ENCODE data around the gene KDM1B. TPM values are rescaled to one million over a fixed set of nuclear protein-coding genes. Genes with fewer than 3 reads are reported as not detected.
A peak's percentile ranks its signal among the peaks of the same experiment; 100 is the strongest.

Gene KDM1B
- total and polyA plus RNA-seq, 9 of the 15 experiments (the other 6 are each of a cell fraction or from before 2014, with no cell fraction given): 1.4 to 58.9 (median 36.3) TPM

DNA sequence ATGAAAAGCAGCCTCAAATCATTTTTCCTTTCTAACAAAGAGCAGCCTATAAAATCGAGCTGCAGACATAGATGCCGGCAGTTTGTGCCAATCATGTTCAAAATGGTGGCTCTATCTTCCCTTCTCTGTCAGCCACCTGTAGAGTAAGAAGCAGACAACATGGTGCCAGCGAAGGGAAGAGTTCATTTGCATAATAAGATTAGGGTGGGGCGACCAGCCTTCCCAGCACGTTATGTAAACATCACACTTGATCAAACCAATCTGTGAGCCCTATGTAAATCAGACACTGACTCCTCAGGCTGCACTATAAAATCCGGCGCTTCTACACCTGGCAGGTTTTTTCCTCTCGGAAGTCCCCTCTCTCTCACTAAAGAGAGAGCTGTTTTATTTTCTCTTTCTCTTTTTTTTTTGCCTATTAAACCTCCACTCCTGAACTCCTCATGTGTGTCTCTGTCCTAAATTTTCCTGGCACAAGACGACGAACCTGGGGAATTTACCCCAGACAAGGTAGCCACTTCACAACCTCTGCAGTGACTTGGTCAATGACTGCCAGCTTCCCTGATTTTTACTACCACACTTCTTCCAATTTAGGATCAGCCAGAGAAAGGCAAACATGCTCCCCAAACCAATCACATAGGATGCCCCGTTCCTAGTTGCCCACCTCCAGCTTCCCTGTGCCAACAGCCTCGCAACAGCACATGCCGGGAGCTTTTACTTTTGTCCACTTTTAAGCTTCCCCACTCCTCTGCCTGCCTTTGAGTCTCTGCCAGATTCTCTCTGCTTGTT, 13.2 kb upstream of the KDM1B start:
- ChIA-PET CTCF (ENCODE audit: low intra/inter-chr PET ratio) (no interaction called here), POLR2A (interaction anchor here (0.7 to 1.6 kb wide), 4 partner anchors 8 to 132 kb away, joined by 3 to 6 read pairs (median 3); no protein-coding TSS in a partner anchor)
- no peak overlapping the region for H3K4me2 ChIP-seq (ENCODE audit: insufficient read depth, low read length)
- no peak overlapping the region for H3K9ac ChIP-seq (ENCODE audit: insufficient read depth in 1 of 2, low read depth in 2 of 2, low read length in 2 of 2)
- peak; percentile 59 for ATAC-seq
- no TSS peak for BruUV-seq (replicated peaks)
- no peak for FAIRE-seq
- H3K27me3 ChIP-seq (ENCODE audit: control insufficient read depth in 2 of 2, insufficient read depth in 2 of 2, low read length in 2 of 2): no peaks in the 10 kb centered on the region
- in situ Hi-C loops (cut with MboI): no loop called here
- H2AFZ ChIP-seq (ENCODE audit: low read depth, low read length): no peak overlapping the region
- H3K9me1 ChIP-seq (ENCODE audit: control insufficient read depth, insufficient read depth, low read length): no peaks in the 10 kb centered on the region
- H3K27ac ChIP-seq (ENCODE audit: extremely low read depth, low read depth, low read length): no peak overlapping the region
- H3K4me1 ChIP-seq (replicated peaks in 1 of 2; ENCODE audit: control insufficient read depth in 2 of 2, insufficient read depth in 2 of 2, low read length in 2 of 2): no peaks in the 10 kb centered on the region
- WGBS (ENCODE audit: insufficient coverage, low coverage, missing lambda C conversion rate): 69% methylated on average over 13 of the region's 13 CpGs
- DNase-seq (ENCODE audit: extremely low read depth in 1 of 4, low spot score in 3 of 4): no peak
- no peaks in the 10 kb centered on the region for H4K20me1 ChIP-seq (replicated peaks; ENCODE audit: control insufficient read depth, insufficient read depth, low read length)
- no peak overlapping the region for H3K4me3 ChIP-seq
- intact Hi-C loops (cut with micrococcal nuclease): no loop called here
- H3K9me3 ChIP-seq (replicated peaks; ENCODE audit: control insufficient read depth, insufficient read depth, low read depth, low read length): no peaks in the 10 kb centered on the region
- H3K79me2 ChIP-seq (ENCODE audit: control insufficient read depth, insufficient read depth, low read length): no peaks in the 10 kb centered on the region
- H3K36me3 ChIP-seq (ENCODE audit: control insufficient read depth, insufficient read depth, low read length): peaks cover 82% of the 10 kb centered on the region
- TF ChIP-seq POLR2G (IDR thresholded peaks at IDR 0.05; ENCODE audit: low read depth, low read length): no peak
- no peak for TF ChIP-seq CREBBP (IDR thresholded peaks at IDR 0.05; ENCODE audit: low read depth, low read length)
- TF ChIP-seq, protein P1, sequence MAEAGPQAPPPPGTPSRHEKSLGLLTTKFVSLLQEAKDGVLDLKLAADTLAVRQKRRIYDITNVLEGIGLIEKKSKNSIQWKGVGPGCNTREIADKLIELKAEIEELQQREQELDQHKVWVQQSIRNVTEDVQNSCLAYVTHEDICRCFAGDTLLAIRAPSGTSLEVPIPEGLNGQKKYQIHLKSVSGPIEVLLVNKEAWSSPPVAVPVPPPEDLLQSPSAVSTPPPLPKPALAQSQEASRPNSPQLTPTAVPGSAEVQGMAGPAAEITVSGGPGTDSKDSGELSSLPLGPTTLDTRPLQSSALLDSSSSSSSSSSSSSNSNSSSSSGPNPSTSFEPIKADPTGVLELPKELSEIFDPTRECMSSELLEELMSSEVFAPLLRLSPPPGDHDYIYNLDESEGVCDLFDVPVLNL (CRISPR knock-in tag; IDR thresholded peaks at IDR 0.05; ENCODE audit: low read depth): no peak
- TF ChIP-seq, protein P2, sequence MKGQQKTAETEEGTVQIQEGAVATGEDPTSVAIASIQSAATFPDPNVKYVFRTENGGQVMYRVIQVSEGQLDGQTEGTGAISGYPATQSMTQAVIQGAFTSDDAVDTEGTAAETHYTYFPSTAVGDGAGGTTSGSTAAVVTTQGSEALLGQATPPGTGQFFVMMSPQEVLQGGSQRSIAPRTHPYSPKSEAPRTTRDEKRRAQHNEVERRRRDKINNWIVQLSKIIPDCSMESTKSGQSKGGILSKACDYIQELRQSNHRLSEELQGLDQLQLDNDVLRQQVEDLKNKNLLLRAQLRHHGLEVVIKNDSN (CRISPR knock-in tag; IDR thresholded peaks at IDR 0.05): no peak
- no peak for TF ChIP-seq ZSCAN29 (IDR thresholded peaks at IDR 0.05)
- TF ChIP-seq, protein P3, sequence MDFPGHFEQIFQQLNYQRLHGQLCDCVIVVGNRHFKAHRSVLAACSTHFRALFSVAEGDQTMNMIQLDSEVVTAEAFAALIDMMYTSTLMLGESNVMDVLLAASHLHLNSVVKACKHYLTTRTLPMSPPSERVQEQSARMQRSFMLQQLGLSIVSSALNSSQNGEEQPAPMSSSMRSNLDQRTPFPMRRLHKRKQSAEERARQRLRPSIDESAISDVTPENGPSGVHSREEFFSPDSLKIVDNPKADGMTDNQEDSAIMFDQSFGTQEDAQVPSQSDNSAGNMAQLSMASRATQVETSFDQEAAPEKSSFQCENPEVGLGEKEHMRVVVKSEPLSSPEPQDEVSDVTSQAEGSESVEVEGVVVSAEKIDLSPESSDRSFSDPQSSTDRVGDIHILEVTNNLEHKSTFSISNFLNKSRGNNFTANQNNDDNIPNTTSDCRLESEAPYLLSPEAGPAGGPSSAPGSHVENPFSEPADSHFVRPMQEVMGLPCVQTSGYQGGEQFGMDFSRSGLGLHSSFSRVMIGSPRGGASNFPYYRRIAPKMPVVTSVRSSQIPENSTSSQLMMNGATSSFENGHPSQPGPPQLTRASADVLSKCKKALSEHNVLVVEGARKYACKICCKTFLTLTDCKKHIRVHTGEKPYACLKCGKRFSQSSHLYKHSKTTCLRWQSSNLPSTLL (IDR thresholded peaks at IDR 0.05): no peak
- no peak for TF ChIP-seq ATF7 (IDR thresholded peaks at IDR 0.05)

Measured in K562 (cell line).